GM21515 (cell line): ENCODE measurements around the gene SAMD4B.
"Not testable (repeated sequence)": the region's sequence is repeated elsewhere in the genome, so short reads cannot be mapped to it uniquely, and the experiment has no call there.

Experiments
- ATAC-seq: cut with Tn5 transposase; IDR thresholded peaks from one replicate; pipeline ENCODE4 v1.9.1; 2021; ENCODE audit not compliant: unreplicated experiment

SAMD4B gene

DNA sequence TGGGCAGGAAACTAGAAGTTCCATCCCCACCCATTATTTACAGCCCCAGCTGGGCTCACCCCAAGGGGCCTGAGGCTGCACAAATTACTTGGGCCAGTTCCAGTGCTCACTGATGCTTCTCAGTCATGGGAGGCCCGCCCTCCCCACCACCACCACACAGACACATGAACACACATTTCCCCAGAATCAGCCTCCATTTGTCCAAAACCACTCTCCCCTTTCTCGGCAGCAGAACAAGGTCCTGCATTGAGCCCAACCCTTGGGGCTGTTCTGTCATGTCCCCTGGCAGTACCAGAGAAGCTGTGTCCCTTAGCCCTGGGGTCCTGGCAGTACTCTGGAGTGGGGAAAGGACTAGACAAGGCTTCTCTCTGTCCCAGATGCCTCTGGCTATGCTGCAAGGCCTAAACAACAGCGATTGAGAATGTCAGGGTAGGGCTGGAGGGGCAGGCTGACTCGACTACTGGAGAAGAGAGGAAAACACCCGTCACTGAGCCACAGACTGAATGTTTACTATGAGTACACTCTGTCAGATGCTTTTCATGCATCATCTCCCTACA lies 21.8 kb downstream of the SAMD4B start:
- ATAC-seq, result no peak

DNA sequence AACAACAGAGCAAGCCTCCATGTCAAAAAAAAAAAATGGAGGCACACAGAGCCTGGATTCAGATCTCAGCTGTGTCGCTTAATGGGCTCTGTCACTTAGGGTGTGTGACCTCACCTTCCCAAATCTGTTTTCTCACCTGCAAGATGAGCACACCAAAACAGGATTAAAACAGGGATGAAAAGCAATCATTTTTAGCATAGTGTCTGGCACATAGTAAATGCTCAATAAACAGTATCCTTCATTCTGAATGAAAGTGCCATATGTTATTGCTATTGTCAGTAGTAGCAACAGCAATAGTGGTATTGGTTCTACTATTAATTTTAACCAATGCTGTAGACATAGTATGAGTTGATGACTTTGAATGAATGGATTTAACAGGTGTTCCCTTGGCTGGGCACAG lies 23.3 kb downstream of the SAMD4B start:
- no peak for ATAC-seq

DNA sequence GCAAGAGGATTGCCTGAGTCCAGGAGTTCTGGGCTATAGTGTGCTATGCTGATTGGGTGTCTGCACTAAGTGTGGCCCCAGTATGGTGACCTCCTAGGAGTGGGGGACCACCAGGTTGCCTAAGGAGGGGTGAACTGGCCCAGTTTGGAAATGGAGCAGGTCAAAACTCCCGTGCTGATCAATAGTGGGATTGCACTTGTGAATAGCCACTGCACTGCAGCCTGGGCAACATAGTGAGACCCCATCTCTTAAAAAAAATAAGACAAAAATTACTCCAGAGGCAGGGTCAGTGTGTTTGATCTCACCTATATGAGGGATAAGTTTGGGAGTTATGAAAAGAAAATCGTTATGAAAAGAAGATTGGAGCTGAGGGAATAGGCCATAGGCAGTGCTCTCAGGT lies 27.0 kb downstream of the SAMD4B start:
- no peak for ATAC-seq

DNA sequence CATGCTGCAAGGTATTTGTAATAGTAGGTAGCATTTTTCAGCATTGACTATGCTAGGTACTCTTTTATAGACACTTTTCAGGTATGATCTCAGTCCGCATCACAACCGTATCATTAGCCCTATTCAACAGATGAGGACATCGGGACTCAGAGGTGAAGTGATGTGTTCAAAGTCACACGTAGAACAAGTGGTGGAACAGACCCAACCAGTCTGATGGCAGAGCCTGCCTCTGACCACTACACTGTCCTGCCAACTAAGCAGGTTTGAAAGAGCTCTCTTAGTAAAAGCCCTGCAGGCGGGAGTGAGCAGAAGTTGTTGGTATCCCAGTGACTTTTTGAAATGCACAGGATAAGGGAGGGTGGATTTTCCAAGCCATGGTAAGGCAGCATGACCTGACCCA lies 28.5 kb downstream of the SAMD4B start:
- ATAC-seq, result no peak

DNA sequence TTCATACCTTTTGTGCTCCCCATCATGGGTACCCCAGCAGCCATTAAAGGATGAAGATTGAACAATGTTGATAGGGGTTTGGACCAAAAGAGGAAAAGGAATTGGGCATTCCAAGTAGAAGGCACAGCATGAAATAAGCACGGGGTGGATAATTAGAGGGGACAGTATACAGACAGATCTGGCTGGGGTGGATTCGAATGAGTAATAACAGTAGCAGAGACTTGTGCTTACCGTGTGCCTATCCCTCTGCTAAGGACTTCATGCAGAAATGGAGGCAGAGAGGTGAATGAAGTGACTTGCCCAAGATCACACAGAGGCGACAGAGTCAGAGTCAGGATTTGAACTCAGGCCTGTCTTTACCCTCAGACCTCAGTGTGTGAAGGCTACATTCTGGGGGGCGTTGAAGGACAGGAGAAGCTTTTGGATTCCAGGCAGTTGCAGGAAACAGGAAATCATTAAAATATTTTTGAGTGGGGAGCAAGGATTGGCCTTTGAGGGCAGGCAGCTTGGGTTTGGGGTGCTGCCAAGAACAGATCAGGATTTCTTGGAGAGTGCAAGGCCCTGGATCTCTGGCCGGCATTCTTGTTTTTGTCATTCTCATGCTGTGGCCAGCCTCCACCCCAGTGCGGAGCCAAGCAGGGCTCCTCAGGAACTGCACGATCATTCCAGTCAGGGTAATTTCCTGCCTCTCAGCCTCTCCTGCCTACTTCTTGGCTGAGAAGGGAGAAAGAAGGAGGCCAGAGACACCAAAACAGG lies 30.0 kb downstream of the SAMD4B start:
- no peak for ATAC-seq

DNA sequence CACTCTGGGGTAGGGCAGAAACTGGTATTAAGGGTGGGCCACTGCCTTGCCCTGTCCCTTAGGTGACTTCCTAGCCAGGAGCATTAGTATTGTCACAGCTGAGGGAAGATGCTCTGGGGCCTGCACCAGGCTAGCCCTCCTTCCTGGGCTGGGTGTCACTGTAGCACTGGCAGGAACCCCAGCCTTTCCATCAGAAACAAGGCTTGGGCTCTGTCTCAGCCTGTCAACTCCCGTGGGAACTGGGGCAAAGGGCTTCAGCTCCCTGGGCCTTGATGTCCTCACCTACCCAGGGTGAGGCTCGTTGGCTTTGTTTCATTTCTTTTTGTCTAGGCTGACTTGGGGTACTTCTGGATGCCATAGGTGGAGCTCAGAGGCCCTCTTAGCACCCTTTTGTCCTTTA lies 30.7 kb downstream of the SAMD4B start:
- no peak for ATAC-seq

DNA sequence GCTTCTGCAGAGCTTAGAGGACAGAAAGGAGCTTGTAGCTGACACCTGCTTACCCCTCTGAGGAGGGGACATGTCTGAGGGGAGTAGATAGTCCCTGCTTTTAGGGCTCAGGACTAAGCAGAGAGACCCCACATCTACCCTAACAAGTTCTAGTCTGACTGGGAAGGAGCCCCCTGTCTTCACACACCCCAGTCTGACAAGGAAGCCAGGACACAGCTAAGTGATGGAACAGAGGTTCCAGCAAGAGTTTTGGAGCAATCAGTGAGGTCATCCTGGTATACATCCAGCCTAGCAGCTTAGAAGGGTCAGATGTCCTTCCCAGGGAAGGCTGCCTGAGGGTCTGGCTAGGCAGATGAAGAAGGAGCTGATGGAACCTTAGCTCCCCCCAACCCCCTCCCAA lies 33.7 kb downstream of the SAMD4B start:
- ATAC-seq, result no peak

DNA sequence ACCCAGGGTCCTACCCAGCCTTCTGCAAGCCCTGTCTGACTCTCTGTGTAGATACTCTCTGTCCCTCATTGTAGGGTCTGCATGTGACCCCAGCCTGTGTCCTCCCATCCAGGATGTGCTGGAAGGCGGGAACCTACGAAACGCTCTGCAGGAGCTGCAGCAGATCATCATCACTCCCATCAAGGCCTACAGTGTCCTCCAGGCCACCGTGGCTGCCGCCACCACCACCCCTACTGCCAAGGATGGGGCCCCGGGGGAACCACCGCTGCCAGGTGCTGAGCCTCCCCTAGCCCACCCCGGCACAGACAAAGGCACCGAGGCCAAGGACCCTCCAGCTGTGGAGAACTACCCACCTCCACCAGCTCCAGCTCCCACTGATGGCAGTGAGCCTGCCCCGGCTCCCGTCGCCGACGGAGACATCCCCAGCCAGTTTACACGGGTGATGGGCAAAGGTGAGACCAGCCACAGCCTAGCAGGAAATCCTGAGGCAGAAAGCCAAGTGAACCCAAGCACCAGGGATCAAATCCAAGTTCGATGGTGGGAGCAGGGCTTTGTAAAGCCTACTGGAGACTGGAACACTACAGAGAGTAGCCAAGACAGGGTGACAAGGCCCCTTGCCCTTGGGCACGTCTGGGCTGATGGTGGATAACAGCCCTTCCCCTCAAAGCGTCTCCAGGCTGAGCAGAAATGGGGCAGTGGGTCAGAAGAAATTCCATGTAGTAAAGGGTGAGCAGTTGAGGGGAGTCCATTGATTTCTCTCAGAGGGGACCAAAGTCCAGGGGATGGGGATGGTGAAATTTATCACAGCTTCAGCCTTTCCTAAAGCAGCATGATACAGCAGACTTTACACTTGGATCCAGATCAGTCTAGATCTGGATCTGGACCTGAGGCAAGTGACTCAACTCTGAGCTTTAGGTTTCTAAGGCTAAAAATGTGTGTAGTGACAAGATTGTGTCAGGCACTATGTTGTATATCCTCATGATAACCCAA lies 35.4 kb downstream of the SAMD4B start:
- ATAC-seq, result no peak

DNA sequence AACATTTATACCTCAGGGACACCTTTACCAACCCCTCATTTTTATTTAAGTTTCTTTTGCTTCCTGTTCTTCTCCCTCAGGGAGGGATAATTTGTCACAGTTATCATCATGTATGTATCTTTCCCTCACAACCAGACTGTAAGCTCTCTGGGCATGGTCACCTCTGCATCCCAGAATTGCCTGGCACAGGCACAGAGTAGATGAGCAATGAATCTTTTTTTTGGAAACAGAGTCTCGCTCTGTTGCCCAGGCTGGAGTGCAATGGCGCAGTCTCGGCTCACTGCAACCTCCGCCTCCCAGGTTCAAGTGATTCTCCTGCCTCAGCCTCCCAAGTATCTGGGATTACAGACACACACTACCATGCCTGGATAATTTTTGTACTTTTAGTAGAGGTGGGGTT lies 37.1 kb downstream of the SAMD4B start:
- not testable (repeated sequence) for ATAC-seq

DNA sequence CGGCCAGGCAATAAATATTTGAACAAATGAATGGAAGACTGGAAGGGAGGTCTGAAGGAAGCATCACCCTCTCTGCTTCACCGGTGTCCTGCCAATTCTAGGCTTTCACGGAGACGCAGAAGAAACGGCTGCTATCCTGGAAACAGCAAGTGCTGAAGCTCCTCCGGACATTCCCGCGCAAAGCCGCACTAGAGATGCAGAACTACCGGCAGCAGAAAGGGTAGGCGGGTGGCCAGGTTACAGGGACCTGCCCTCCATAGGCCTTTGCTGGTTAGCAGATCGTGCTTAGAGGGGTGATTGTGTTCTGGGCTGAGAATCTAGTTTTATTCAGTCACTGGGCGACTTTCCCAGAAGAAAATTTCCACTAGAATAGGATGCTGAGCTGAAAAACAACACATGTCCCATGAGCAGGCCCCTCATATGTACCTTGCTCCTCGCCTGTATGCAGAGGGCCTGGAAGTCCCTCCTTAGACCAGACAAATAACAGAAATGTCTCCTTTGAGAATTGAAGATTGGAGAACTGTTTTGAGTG lies 37.7 kb downstream of the SAMD4B start:
- no peak for ATAC-seq

DNA sequence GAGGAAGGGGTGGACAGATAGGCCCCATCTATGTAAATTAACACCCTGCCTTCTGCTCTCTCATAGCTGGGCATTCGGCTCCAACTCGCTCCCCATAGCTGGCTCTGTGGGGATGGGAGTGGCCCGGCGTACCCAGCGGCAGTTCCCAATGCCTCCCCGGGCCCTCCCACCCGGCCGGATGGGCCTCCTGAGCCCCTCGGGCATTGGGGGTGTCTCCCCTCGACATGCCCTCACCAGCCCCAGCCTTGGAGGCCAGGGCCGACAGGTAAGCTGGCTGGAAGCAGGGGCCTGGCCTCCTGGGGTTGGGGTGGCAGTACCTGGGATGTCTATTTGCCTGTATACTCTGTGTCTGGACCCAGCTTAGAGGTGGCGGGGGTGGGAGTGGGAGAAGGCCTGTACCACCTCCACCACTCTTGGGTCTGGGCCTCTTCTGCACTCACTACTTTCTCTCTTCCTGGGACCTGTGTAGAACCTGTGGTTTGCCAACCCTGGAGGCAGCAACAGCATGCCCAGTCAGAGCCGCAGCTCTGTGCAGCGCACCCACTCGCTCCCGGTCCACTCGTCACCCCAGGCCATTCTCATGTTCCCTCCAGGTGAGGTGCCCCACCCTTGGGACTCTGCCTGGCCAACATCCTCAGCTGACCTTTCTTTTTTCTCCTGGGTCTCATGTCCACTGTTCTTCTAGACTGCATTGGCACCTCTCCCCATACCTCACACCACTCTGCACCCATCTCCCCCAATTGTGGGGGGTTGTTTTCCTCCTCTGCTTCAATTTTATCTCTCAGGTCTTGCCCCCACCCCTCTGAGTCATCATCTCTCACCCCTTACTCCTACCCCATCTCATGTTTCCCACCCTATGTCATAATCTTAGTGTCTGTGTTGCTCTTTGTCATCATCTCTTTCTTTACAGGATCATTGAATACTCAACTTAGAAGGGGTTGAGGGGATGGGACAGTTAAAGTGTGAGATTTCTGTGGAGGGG lies 38.6 kb downstream of the SAMD4B start:
- no peak for ATAC-seq

DNA sequence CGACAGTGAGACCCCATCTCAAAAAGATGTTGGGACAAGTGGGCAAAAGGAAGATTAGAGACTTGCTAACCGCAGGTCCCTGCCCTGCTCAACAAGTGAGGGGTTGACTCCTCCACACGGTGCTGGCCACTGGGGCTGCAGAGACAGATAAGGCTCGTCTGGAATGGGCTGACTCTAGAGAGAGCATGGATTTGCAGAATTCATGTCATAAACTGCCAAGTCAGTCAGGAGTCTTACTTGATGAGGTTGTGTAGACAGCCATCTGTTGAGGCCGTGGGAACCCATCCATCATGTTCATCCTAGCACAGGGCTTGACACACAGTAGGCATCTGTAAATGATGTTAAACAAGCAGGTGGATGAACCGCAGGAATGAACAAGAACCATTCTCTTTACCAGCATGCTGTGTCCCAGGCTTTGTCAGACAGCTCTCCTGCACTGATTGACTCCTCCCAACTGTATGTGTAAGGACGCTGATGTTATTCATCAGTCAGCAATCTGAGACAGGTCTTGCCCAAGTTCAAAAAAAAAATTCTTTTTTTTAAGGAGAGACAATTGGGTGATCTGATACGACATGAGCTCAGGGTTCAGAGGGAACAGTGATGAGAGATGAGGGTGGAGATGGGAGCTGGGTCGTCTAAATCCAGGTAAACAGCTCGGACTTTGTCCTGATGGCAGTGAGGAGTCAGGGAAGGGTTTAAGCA lies 39.8 kb downstream of the SAMD4B start:
- ATAC-seq, result no peak

DNA sequence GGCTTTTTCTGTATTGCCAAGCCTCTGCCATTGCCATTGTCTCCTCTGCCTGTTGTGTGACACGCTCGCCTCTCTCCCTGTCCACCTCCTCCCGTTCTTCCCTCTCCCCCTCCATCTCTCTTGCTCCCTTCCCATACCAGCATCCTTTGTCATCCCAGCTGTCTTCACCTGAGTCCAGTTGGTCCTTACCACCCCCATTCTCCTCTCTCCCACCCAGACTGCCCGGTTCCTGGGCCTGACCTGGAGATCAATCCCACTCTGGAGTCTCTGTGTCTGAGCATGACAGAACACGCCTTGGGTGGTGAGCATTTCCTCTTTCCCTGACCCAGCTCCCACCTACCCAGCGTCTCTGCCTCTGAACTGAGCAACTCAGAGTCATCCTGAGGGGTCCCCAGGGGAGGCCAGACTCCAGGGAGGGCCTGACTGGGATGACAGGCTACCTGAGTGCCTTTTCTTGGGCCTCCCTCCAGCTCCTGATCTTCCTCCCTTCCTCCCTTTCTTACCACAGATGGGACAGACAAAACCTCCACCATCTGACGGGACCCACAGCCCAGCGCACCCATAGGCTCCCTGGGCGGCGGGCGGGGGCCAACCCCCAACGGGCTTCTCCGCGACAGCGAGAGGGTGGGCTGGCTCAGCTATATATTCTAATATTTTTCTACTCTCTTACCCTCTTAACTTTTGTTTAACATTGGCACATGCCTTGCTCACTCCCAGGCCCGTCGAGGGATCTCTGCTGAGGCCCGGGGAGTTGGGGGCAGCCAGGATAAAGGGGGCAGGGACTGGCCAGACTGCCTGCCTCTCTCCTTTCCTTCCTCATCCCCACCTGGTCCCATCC lies 41.0 kb downstream of the SAMD4B start:
- ATAC-seq, result no peak

DNA sequence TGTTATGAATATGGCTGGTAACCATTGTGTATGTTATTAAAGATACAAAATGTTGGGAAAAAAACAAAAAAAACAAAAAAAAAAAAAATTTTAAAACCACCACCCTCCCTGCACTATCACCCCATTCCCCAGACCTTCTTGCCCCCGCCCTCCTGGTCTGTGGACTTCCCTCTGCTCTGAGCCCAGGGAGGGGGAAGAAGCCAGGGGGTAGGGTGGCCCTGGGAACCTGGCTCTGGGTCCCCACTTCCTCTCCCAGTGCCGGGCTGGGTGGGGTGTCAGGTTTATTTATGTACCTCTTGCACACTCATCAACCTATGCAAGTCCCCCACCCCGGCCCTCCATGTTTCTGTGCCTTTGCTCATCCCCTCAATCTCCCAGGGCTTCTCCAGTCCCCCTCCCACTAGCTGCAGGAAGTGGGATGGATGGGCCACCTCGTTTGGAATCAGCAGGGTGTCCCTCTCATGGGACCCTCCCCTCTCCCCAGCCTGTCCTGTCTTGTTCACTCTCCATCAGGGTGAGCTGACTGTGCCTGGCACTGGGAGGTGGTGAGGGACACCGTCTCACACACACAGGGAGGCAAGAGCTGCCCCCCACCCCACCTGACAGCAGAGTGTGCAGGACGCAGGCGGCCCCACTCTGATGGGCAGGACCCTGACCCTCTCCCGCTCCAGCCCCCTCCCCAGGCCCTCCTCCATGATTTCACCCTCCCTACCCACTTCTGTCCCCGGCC lies 42.8 kb downstream of the SAMD4B start:
- ATAC-seq, result no peak

DNA sequence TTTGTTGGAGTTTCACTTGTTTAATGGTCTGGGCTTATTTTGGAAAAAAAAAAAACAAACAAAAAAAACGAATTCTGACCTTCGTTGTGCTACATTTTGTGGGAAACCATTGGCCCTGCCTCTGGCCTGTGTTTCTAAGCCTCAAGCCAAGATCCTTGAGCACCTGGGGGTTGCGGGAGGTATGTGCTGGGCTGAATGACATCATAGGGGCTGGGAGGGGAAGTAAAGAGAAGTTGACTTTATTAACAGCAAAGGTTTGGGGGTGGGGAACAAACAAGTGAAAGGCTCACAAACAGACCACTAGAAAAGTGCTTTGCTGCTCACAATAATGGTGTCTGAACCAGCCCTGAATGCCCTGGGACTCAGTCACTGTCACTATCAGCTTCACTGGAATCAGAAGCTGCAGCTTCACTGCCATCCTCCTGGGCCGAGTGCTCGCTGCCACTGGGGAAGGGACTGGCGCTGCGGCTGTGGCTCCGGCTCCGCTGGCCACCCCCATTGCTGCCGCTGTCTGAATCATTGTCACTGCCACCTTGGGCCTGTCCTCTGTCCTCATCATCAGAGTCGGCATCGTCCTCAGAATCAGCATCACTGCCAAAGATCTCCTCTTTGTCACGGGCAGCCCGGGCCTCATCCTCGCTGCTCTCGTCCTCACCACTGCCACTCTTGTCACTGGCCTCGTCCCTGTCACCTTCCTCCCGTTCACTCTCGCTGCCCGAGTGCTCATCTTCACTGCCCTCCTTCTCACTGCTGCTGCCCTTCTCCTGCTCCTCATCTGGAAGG lies 43.6 kb downstream of the SAMD4B start:
- no peak for ATAC-seq

DNA sequence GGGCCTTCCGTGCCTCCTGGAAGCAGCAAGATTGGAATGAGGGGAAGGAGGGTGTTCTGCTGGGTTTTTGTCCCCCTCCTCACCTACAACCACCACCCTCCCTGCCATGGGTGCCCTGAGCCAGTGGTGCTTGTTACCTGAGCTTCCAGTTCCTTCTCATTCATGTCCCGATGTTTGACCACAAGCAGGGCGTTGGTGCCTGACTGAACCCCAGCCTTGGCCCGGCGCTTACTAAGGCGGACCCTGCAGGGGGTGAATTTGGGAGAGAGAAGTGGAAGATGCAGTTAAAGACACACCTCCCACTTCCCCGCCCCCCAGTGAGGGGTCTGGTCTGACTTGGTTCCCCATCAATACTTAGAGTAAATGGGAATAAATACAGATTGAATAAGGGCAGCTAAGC lies 44.3 kb downstream of the SAMD4B start:
- no peak for ATAC-seq

DNA sequence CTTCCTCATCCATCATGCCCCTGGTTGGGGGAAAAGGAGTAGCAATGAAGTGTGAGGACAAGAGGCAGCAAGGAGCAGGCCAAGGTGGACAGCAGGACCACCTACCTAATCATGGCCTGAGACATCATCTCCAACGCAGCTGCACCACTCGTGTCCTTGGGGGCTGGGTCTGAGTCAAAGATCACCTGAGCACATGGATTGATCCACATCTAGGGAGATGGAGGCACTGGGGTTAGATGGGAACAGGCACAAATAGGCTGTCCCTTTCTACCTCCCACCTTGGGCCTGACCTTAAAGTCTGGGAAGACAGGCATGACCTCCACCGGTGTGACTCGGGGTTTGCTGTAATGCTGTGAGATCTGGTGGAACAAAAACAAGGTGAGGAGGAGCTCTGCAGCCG lies 46.4 kb downstream of the SAMD4B start:
- no peak for ATAC-seq
